Measurements from ENCODE around the gene PTPRK.

- TF ChIP-seq E2F6 (IDR thresholded peaks at IDR 0.05; ENCODE audit: borderline replicate concordance in 1 of 2, extremely low read depth in 1 of 2, insufficient read depth in 1 of 2, insufficient read length in 1 of 2, low read depth in 1 of 2, low read length in 1 of 2, poor library complexity in 1 of 2, severe bottlenecking in 1 of 2) (no peak), FIP1L1 (IDR thresholded peaks at IDR 0.05; ENCODE audit: low read depth, low read length, poor library complexity, severe bottlenecking) (no peak), TCF7L2 (IDR thresholded peaks at IDR 0.05; ENCODE audit: low read depth, low read length) (no peak), NKRF (IDR thresholded peaks at IDR 0.05; ENCODE audit: borderline replicate concordance) (no peak), TBP (optimal IDR thresholded peaks at IDR 0.05; ENCODE audit: low read depth, low read length) (no peak), CTBP1 (IDR thresholded peaks at IDR 0.05; ENCODE audit: borderline replicate concordance) (no peak), AFF4 (CRISPR knock-in tag; IDR thresholded peaks at IDR 0.05) (no peak), CTCF (IDR thresholded peaks at IDR 0.05 in 2 of 3, conservative IDR thresholded peaks at IDR 0.05 in 1 of 3; ENCODE audit: insufficient read depth in 2 of 3, low read depth in 1 of 3, low read length in 3 of 3) (no peak)
These were observed 240.3 kb downstream of the PTPRK start for GRCh38 chr6:128280066-128280465.

Data from K562 (cell line).